Adipocyte (in vitro differentiated cells): Measurements from ENCODE around the gene SYT7.

Experiments
- DNase-seq: peaks from one replicate; pipeline ENCODE4 v3.0.0-alpha.2; 2015; ENCODE audit warnings: low read depth
- H3K27me3 ChIP-seq: replicated peaks from 2 replicates; pipeline ENCODE4 v1.7.0; 2013; ENCODE audit warnings: mild to moderate bottlenecking, low read length, moderate library complexity; ENCODE audit not compliant: control insufficient read depth, insufficient read depth
- H3K36me3 ChIP-seq: 2 replicates; pipeline ENCODE4 v1.7.0; 2013; ENCODE audit warnings: low read length, mild to moderate bottlenecking, moderate library complexity; ENCODE audit not compliant: control insufficient read depth, insufficient read depth, severe bottlenecking
- H3K4me1 ChIP-seq: 2 replicates; pipeline ENCODE4 v1.7.0; 2013; ENCODE audit warnings: mild to moderate bottlenecking, low read length, moderate library complexity; ENCODE audit not compliant: control insufficient read depth, insufficient read depth
- H3K4me3 ChIP-seq: 2 replicates; pipeline ENCODE4 v1.7.0; 2013; ENCODE audit warnings: mild to moderate bottlenecking, low read length, moderate library complexity
- H3K9ac ChIP-seq: 2 replicates; pipeline ENCODE4 v1.7.0; 2013; ENCODE audit warnings: mild to moderate bottlenecking, low read length, moderate library complexity
- H3K9me3 ChIP-seq: 2 replicates; pipeline ENCODE4 v1.7.0; 2013; ENCODE audit warnings: mild to moderate bottlenecking, low read length, moderate library complexity; ENCODE audit not compliant: control insufficient read depth

SYT7 gene

DNA sequence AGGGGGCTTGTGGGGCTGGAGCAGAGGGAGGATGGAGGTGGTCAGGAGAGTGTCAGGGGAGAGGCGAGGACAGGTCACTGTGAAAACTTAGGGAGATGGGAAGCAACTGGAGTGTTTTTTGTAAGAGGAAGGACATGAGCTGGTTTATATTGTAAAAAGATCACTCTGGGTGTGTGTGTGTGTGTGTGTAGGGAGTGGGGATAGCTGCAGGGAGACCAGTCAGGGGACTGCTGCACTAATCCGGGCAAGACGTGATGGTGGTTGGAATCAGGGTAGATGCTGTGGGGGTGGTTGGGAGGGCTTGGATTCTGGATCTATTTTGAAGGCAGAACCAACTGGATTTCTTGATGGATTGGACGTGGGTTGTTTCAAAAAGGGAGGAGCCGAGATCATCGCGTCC lies 11.3 kb upstream of the SYT7 start:
- no peak overlapping the region for H3K9ac ChIP-seq
- H3K27me3 ChIP-seq: peaks cover 13% of the 10 kb centered on the region
- H3K4me3 ChIP-seq: no peak overlapping the region
- H3K4me1 ChIP-seq: peaks cover 17% of the 10 kb centered on the region
- H3K9me3 ChIP-seq: no peaks in the 10 kb centered on the region
- no peak for DNase-seq
- H3K36me3 ChIP-seq: no peaks in the 10 kb centered on the region

- Histone ChIP-seq H3K9me3 (no peaks in the 10 kb centered on the region), H3K4me3 (no peak overlapping the region), H3K27me3 (peaks cover 9% of the 10 kb centered on the region), H3K36me3 (no peaks in the 10 kb centered on the region), H3K9ac (no peak overlapping the region), H3K4me1 (peaks cover 20% of the 10 kb centered on the region)
- no peak for DNase-seq
Observed at GRCh38 chr11:61589961-61590360, 9.1 kb upstream of the SYT7 start.

GRCh38 chr11:61588728-61589191 lies 7.9 kb upstream of the SYT7 start:
- Histone ChIP-seq H3K36me3 (no peaks in the 10 kb centered on the region), H3K27me3 (peaks cover 5% of the 10 kb centered on the region), H3K9ac (no peak overlapping the region), H3K4me3 (no peak overlapping the region), H3K9me3 (no peaks in the 10 kb centered on the region), H3K4me1 (peaks cover 20% of the 10 kb centered on the region)
- DNase-seq: no peak

GRCh38 chr11:61587951-61588727 lies 7.3 kb upstream of the SYT7 start:
- Histone ChIP-seq H3K36me3 (no peaks in the 10 kb centered on the region), H3K9me3 (no peaks in the 10 kb centered on the region), H3K4me3 (peak overlapping the region; percentile 64), H3K4me1 (peaks cover 20% of the 10 kb centered on the region), H3K9ac (no peak overlapping the region), H3K27me3 (peaks cover 5% of the 10 kb centered on the region)
- peak; percentile 21 for DNase-seq

GRCh38 chr11:61587541-61587941 lies 6.7 kb upstream of the SYT7 start:
- no peaks in the 10 kb centered on the region for H3K9me3 ChIP-seq
- peak; percentile 71 for DNase-seq
- peaks cover 9% of the 10 kb centered on the region for H3K27me3 ChIP-seq
- peaks cover 20% of the 10 kb centered on the region for H3K4me1 ChIP-seq
- H3K4me3 ChIP-seq: peak overlapping the region; percentile 64
- H3K9ac ChIP-seq: no peak overlapping the region
- no peaks in the 10 kb centered on the region for H3K36me3 ChIP-seq

DNA sequence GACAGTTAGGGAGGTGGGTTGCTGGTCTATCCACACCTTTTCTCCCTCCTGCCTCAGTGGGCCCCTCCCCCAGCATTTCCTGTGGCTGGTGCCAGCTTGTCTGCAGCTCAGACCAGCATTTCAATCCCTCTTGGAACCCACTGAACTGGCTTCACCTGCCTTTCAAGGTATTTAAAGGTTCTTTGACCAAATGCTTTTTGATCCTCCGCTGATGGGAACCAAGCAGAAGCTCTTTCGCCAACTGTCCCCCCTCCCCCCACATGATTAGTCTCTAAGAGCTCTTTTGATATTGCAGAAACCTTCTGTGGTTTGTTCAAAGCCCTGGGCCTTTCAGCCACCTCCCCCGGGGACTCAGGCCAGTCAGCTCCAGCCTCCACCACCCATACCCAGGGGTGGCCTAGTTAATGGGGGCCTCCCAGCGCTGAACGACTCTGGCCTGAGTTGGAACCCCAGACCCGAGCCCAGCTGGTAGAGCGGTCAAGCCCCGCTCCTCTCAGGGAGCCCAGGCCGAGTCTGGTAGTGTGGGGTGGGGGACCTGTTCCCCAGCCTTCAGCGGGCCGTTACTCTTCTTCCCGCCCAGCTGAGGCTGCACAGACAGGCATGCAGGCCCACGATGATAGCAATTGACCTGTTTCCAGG lies 6.0 kb upstream of the SYT7 start:
- H3K4me1 ChIP-seq: peaks cover 20% of the 10 kb centered on the region
- no peak overlapping the region for H3K4me3 ChIP-seq
- H3K27me3 ChIP-seq: peaks cover 15% of the 10 kb centered on the region
- no peak overlapping the region for H3K9ac ChIP-seq
- H3K36me3 ChIP-seq: no peaks in the 10 kb centered on the region
- DNase-seq: no peak
- no peaks in the 10 kb centered on the region for H3K9me3 ChIP-seq

DNA sequence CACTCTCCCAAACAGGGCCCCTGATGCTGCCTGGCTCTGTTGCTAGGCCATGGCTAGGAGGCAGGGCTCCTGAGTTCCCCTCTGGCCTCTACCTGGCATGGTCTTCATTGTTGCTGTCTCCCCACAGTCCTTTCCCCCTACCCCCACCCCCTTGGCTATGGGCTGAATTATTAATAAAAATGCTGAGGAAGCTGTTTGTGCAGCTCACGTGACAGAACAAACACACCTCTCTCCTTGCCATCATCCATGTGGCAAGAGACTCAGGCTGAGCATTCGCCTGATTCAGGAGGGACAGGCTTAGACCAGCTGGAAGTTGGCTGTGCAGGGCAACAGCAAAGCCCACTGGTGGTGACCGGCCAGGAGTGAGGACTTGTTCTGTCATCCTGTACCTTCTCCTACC lies 4.2 kb upstream of the SYT7 start:
- Histone ChIP-seq H3K4me3 (no peak overlapping the region), H3K9me3 (no peaks in the 10 kb centered on the region), H3K4me1 (peaks cover 24% of the 10 kb centered on the region), H3K27me3 (peaks cover 16% of the 10 kb centered on the region), H3K36me3 (no peaks in the 10 kb centered on the region), H3K9ac (no peak overlapping the region)
- DNase-seq: no peak

- H3K36me3 ChIP-seq: no peaks in the 10 kb centered on the region
- H3K9me3 ChIP-seq: no peaks in the 10 kb centered on the region
- H3K9ac ChIP-seq: no peak overlapping the region
- H3K27me3 ChIP-seq: peaks cover 27% of the 10 kb centered on the region
- peaks cover 9% of the 10 kb centered on the region for H3K4me1 ChIP-seq
- no peak overlapping the region for H3K4me3 ChIP-seq
- no peak for DNase-seq
Observed at GRCh38 chr11:61581931-61582330, 1.1 kb upstream of the SYT7 start.

DNA sequence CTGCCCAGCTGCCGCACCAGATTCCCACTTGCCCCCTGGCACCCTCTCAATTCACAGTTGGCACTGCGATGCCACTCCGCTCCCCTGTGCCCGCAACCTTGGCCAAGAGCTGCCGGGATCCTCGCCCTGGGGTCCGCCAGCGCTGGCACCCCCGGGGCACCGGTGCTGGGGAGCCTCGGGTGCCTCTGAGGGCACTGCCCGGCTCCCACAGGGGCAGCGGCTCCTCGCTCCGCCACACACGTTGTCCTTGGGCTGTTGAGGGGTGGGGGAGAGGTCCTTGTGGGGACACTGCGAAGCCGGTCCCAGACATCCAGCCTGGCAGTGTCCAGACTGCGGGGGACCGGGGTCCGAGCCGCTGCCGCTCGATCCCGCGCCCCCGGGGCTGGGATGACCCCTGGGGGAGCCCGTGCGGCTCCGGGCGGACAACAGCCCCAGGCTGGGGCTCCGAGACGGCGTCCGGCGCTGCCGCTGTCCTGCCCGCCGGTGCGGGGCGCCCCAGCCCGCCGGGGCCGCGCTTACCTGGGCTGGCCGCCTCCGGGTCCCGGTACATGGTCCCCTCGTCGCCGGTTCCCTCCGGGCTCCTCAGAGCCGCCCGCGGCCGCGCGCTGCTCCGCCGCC lies 496 bp downstream of the SYT7 start:
- H3K9me3 ChIP-seq: no peaks in the 10 kb centered on the region
- DNase-seq: no peak
- H3K27me3 ChIP-seq: peaks cover 27% of the 10 kb centered on the region

GRCh38 chr11:61579676-61580270 lies 1.1 kb downstream of the SYT7 start:
- no peaks in the 10 kb centered on the region for H3K9me3 ChIP-seq
- H3K9ac ChIP-seq: no peak overlapping the region
- DNase-seq: no peak
- H3K27me3 ChIP-seq: peaks cover 27% of the 10 kb centered on the region
- H3K36me3 ChIP-seq: no peaks in the 10 kb centered on the region
- peak overlapping the region; percentile 75 for H3K4me3 ChIP-seq
- H3K4me1 ChIP-seq: peaks cover 9% of the 10 kb centered on the region

More for the DNA sequence above, 496 bp downstream of the SYT7 start:
- peak overlapping the region; percentile 42 for H3K9ac ChIP-seq
- peak overlapping the region; percentile 75 for H3K4me3 ChIP-seq
- H3K36me3 ChIP-seq: no peaks in the 10 kb centered on the region
- peaks cover 9% of the 10 kb centered on the region for H3K4me1 ChIP-seq
